Measurements from ENCODE around the gene MYL12B.

The MYL12B gene

DNA sequence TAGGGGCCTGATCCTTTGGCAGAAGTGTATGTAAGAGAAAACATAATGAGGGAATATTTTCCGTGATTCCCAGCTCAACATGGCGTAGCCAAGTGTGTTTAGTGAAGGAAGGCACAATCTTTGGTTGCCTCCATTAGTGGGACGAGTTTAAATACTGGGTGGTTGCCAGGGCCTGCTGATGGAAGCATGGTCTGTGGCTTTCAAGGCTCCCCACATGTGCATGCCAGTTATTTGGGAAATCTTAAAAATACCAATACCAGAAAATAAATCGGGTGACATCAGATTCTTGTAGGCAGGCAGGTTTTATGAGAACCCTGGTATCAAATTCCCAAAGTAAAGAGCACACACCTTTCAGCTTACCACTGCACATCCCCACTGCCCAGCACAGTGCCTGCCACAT lies 7.2 kb upstream of the MYL12B start:
- no peaks in the 10 kb centered on the region for H3K9me3 ChIP-seq (ENCODE audit: severe bottlenecking)

DNA sequence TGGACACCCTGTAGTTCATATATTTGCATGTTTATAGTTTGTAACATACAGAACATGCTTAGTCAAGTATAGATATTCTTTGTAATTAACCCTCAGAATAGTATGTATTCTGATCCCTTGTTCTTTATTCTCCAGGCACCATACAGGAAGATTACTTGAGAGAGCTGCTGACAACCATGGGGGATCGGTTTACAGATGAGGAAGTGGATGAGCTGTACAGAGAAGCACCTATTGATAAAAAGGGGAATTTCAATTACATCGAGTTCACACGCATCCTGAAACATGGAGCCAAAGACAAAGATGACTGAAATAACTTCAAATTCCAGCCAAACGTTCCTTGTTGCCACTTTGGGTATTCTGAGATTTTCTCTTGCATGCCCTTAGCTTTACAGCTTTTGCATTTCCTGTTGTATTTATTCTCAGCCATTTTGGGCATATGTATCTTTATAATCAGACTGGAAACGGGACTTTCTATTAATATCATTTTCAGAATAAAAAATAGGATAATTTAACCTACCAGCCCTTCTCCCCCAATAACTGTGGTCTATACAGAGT lies 6.2 kb upstream of the MYL12B start:
- H3K4me3 ChIP-seq (ENCODE audit: low read depth, low read length): no peak overlapping the region
- no peak for DNase-seq
- TF ChIP-seq, protein P1, sequence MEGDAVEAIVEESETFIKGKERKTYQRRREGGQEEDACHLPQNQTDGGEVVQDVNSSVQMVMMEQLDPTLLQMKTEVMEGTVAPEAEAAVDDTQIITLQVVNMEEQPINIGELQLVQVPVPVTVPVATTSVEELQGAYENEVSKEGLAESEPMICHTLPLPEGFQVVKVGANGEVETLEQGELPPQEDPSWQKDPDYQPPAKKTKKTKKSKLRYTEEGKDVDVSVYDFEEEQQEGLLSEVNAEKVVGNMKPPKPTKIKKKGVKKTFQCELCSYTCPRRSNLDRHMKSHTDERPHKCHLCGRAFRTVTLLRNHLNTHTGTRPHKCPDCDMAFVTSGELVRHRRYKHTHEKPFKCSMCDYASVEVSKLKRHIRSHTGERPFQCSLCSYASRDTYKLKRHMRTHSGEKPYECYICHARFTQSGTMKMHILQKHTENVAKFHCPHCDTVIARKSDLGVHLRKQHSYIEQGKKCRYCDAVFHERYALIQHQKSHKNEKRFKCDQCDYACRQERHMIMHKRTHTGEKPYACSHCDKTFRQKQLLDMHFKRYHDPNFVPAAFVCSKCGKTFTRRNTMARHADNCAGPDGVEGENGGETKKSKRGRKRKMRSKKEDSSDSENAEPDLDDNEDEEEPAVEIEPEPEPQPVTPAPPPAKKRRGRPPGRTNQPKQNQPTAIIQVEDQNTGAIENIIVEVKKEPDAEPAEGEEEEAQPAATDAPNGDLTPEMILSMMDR (IDR thresholded peaks at IDR 0.05; ENCODE audit: low read depth, low read length): no peak
- H3K27ac ChIP-seq: no peak overlapping the region
- H3K27me3 ChIP-seq (ENCODE audit: insufficient read depth, low read depth, severe bottlenecking): no peaks in the 10 kb centered on the region
- no peaks in the 10 kb centered on the region for H3K9me3 ChIP-seq (ENCODE audit: severe bottlenecking)
- H3K36me3 ChIP-seq: peaks cover 39% of the 10 kb centered on the region

More for the DNA sequence above, 7.2 kb upstream of the MYL12B start:
- H3K36me3 ChIP-seq: peaks cover 39% of the 10 kb centered on the region
- no peak overlapping the region for H3K4me3 ChIP-seq (ENCODE audit: low read depth, low read length)
- TF ChIP-seq, protein P1 (IDR thresholded peaks at IDR 0.05; ENCODE audit: low read depth, low read length): no peak
- H3K27ac ChIP-seq: no peak overlapping the region
- H3K27me3 ChIP-seq (ENCODE audit: insufficient read depth, low read depth, severe bottlenecking): no peaks in the 10 kb centered on the region
- no peak for DNase-seq

DNA sequence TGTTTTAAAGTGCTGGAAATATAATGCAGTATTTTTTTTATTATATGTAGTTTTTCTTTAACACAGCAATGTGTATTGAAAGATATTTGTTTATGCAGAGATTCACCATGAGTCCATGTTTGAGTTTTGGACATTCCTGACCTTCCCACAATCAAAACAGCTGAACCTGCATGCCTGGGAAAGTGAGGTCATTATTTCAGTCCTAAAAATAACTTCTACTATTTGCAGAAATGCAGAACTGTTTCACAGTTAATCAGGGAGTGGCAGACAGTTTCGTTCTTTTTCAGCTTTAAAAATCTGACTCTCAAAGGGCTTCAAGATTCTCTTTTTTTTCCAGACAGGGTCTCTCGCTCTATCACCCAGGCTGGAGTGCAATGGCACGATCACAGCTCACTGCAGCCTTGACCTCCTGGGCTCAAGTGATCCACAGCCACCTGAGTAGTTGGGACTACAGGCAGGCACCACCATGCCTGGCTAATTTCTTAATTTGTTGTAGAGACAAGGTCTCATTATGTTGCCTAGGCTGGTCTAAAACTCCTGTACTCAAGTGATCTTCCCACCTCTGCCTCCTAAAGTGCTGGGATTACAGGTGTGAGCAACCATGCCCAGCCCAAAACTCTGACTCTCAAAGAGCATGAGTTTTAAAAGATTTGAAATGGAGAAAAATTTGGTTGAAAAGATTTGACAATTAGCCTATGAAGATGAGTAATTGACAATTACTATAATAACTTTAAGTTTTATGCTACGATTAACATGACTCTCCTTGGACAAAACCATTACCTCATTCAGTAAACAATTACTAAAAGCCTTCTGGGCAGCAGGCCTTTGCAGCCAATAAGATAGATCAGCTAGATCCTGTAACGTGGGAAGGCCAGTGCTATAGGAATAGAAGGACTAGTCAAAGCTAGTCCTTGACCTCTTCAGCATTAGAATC lies 5.0 kb upstream of the MYL12B start:
- no peak for DNase-seq
- Histone ChIP-seq H3K9me3 (ENCODE audit: severe bottlenecking) (no peaks in the 10 kb centered on the region), H3K27ac (no peak overlapping the region)

DNA sequence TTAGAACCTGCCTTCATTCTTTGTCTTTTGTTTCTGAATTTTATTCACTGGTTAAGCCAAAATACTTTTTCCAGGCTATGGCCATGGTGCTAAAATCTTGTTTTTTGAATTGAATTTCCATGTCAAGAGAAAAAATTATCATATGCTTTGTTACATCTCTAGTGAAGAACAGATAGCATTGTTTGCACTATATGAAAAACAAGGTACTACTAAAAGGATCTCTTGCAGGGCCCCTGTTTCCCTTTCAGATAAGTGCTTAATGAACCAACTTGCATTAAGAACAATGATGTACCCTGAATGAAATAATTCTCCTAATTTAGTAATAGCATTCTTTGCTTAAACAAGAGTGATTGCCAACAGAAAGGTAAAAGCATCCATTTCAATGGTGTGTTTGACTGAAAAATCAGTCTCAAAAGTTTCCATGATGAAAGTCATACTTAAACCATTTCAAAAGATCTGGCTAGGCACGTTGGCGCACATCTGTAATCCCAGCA lies 4.3 kb upstream of the MYL12B start:
- no peaks in the 10 kb centered on the region for H3K27me3 ChIP-seq (ENCODE audit: insufficient read depth, low read depth, severe bottlenecking)
- DNase-seq: no peak
- no peaks in the 10 kb centered on the region for H3K9me3 ChIP-seq (ENCODE audit: severe bottlenecking)
- TF ChIP-seq, protein P1 (IDR thresholded peaks at IDR 0.05; ENCODE audit: low read depth, low read length): no peak
- H3K4me3 ChIP-seq (ENCODE audit: low read depth, low read length): no peak overlapping the region
- H3K27ac ChIP-seq: no peak overlapping the region
- H3K36me3 ChIP-seq: peaks cover 42% of the 10 kb centered on the region

More for the DNA sequence above, 5.0 kb upstream of the MYL12B start:
- Histone ChIP-seq H3K36me3 (peaks cover 42% of the 10 kb centered on the region), H3K4me3 (ENCODE audit: low read depth, low read length) (no peak overlapping the region), H3K27me3 (ENCODE audit: insufficient read depth, low read depth, severe bottlenecking) (no peaks in the 10 kb centered on the region)
- TF ChIP-seq, protein P1 (IDR thresholded peaks at IDR 0.05; ENCODE audit: low read depth, low read length): no peak

DNA sequence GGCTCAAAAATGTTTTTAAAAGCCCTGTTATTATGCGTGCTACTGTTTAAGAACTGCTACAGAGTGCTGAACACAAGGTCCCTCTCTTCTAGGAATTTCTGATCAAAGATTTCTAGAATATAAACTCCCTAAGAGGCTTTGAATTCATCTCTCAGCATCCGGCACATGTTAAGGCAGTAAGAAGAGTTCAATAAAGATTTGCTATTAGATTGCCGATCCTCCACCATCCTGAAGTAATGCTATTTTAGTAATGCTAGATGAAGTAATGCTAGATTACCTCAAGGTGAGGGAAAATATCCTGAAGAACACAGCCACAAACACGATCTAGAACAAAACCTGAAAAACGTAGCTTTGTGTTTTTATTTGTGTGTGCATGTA lies 949 bp upstream of the MYL12B start:
- no peak for DNase-seq
- Histone ChIP-seq H3K4me3 (ENCODE audit: low read depth, low read length) (peak overlapping the region; percentile 85), H3K36me3 (peaks cover 18% of the 10 kb centered on the region), H3K9me3 (ENCODE audit: severe bottlenecking) (no peaks in the 10 kb centered on the region), H3K27ac (peak overlapping the region; percentile 99), H3K27me3 (ENCODE audit: insufficient read depth, low read depth, severe bottlenecking) (no peaks in the 10 kb centered on the region)
- TF ChIP-seq, protein P1 (IDR thresholded peaks at IDR 0.05; ENCODE audit: low read depth, low read length): no peak

All from WERI-Rb-1 (cell line).